Measurements from ENCODE around the gene ASIC2. TPM values are rescaled to one million over a fixed set of nuclear protein-coding genes. Genes with fewer than 3 reads are reported as not detected.

ASIC2 gene
- total and polyA plus RNA-seq, 2 experiments from 2014 or later: not detected

DNA sequence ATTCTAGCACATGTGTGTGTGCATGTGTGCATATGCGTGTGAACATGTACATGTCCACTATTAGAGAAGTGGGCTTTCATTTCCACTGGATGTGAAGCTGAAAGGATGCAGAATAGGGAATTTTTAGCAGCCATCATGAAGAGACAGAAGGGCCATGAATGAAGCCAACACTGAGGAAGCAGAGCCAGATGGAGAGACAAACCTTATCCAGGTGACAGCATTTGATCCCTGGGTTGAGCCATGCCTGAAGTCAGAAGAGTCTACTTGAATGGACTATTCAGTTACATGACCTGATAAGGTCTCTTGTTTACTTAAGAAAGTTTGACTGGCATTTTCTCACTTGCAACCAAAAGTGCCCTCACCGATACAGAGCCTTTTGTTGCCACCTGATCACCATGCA lies 88.4 kb downstream of the ASIC2 start:
- Histone ChIP-seq H3K9me3 (ENCODE audit: low read depth) (no peaks in the 10 kb centered on the region), H3K27me3 (no peaks in the 10 kb centered on the region), H3K36me3 (no peaks in the 10 kb centered on the region), H3K4me1 (ENCODE audit: low read depth) (no peaks in the 10 kb centered on the region), H3K4me3 (no peak overlapping the region), H3K27ac (no peak overlapping the region)
- no peak for DNase-seq (ENCODE audit: low read depth in 1 of 2, low spot score in 1 of 2)
- TF ChIP-seq, protein P1, sequence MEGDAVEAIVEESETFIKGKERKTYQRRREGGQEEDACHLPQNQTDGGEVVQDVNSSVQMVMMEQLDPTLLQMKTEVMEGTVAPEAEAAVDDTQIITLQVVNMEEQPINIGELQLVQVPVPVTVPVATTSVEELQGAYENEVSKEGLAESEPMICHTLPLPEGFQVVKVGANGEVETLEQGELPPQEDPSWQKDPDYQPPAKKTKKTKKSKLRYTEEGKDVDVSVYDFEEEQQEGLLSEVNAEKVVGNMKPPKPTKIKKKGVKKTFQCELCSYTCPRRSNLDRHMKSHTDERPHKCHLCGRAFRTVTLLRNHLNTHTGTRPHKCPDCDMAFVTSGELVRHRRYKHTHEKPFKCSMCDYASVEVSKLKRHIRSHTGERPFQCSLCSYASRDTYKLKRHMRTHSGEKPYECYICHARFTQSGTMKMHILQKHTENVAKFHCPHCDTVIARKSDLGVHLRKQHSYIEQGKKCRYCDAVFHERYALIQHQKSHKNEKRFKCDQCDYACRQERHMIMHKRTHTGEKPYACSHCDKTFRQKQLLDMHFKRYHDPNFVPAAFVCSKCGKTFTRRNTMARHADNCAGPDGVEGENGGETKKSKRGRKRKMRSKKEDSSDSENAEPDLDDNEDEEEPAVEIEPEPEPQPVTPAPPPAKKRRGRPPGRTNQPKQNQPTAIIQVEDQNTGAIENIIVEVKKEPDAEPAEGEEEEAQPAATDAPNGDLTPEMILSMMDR (IDR thresholded peaks at IDR 0.05; ENCODE audit: low read depth, low read length): no peak

DNA sequence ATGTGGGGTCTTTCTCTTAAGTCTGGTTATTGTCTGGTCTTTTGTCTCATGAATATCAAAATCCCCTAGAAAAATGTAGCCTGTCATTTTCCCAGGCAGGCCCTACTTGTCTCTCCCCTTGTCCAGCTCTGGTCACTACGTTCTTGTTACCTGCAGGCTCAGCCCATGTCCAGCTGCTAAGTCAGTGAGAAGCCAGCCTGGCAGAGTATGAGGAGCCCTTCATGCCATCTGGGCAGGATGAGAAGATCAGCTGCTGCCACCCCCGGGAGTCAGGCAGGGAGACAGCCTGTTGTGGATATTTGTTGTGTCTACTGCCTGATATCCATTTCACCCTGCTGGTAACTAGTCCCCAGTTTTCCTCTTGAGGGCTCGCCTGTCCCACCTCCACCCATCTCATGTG lies 88.9 kb downstream of the ASIC2 start:
- Histone ChIP-seq H3K27me3 (no peaks in the 10 kb centered on the region), H3K36me3 (no peaks in the 10 kb centered on the region), H3K4me1 (ENCODE audit: low read depth) (no peaks in the 10 kb centered on the region), H3K4me3 (no peak overlapping the region), H3K9me3 (ENCODE audit: low read depth) (no peaks in the 10 kb centered on the region), H3K27ac (no peak overlapping the region)
- TF ChIP-seq, protein P1 (IDR thresholded peaks at IDR 0.05; ENCODE audit: low read depth, low read length): no peak
- DNase-seq (ENCODE audit: low read depth in 1 of 2, low spot score in 1 of 2): no peak

DNA sequence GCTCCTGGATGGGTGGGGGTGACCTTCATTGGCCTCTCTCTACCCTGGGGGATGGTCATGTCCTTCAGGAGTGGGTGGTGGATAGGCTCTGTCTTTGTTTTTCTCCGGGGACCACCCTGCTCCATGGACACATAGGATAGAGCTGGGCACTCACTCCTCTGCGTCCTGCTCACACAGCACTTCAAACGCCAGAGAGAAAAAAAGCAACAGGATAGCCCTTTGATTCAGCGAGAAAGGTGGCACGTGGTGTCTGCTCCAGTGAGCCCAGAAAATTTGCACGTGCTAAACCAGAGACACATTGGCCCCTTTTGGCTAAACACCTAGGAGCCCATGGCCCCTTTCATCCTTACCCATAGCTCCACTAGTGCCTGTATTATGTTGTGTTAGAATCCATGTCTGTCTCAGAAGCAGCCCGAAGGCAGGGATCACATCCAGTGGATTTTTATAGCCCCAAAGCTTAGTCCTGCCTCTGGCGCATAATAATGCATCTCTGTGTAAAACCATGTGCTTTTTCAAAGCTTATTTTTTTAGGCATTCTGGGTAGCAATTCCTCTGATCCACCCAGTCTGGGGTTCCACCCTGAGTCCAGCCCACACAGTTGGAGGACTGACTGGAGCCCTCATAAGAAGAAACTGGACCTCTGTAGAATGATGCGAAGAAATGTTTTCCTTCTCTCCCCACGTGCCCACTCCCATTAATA lies 90.1 kb downstream of the ASIC2 start:
- Histone ChIP-seq H3K27ac (no peak overlapping the region), H3K9me3 (ENCODE audit: low read depth) (no peaks in the 10 kb centered on the region), H3K36me3 (no peaks in the 10 kb centered on the region), H3K4me3 (no peak overlapping the region), H3K27me3 (no peaks in the 10 kb centered on the region), H3K4me1 (ENCODE audit: low read depth) (no peaks in the 10 kb centered on the region)
- DNase-seq (ENCODE audit: low read depth in 1 of 2, low spot score in 1 of 2): no peak
- TF ChIP-seq, protein P1 (IDR thresholded peaks at IDR 0.05; ENCODE audit: low read depth, low read length): no peak

DNA sequence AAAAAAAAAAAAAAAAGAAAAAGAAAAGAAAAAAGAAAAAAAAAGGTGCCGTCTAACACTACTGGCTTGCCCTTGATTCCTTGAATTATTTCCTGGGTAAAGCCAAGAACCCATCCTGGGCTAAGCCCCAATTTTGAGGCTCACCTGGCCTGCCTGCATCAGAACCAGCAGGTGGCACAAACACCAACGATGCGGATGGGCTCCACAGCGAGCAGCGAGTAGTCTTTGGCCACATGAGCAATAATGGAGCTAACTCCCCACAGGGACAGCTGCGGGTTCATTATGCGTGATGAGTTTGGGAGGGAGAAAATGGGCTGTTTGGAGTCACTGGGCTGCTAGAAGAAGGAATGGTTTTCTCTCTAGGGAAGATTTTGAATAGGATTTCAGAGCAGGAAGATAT lies 91.1 kb downstream of the ASIC2 start:
- DNase-seq (ENCODE audit: low read depth in 1 of 2, low spot score in 1 of 2): no peak
- Histone ChIP-seq H3K4me1 (ENCODE audit: low read depth) (no peaks in the 10 kb centered on the region), H3K36me3 (no peaks in the 10 kb centered on the region), H3K27me3 (no peaks in the 10 kb centered on the region), H3K9me3 (ENCODE audit: low read depth) (no peaks in the 10 kb centered on the region), H3K4me3 (no peak overlapping the region), H3K27ac (no peak overlapping the region)
- TF ChIP-seq, protein P1 (IDR thresholded peaks at IDR 0.05; ENCODE audit: low read depth, low read length): no peak

DNA sequence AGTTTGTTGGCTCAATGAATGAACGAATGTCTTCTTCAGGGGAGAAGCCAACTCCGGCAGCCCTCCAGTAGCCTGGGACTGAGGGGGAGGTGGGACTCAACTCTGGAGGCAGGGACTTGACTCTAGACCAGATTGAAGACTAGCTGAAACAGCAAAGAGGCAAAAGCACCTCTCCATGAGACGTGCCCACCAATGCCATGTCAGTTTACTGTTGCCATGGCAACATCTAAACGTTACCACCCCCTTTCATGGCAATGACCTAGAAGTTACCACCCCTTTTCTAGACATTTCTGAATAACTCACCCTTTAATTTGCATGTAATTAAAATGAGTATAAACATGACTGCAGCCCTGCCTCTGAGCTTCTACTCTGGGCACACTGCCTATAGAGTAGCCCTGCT lies 91.8 kb downstream of the ASIC2 start:
- H3K27ac ChIP-seq: no peak overlapping the region
- DNase-seq (ENCODE audit: low read depth in 1 of 2, low spot score in 1 of 2): no peak
- H3K9me3 ChIP-seq (ENCODE audit: low read depth): no peaks in the 10 kb centered on the region
- H3K4me3 ChIP-seq: no peak overlapping the region
- H3K4me1 ChIP-seq (ENCODE audit: low read depth): no peaks in the 10 kb centered on the region
- H3K36me3 ChIP-seq: no peaks in the 10 kb centered on the region
- H3K27me3 ChIP-seq: no peaks in the 10 kb centered on the region
- TF ChIP-seq, protein P1 (IDR thresholded peaks at IDR 0.05; ENCODE audit: low read depth, low read length): no peak

All from cardiac muscle cell (in vitro differentiated cells and primary cell).